RWPE1 (cell line): ENCODE results near the gene ALX1.

Experiments
- CTCF ChIA-PET: fragments of 350-600 bp; sonication (Branson Sonifier 250); formaldehyde crosslinking; extraction: SDS; loops from one replicate; lab custom pipeline; 2021; lab: Yijun Ruan, JAX
- POLR2A ChIA-PET: fragments of 400-600 bp; formaldehyde crosslinking; extraction: SDS; loops from one replicate; lab custom pipeline; 2020; ENCODE audit warnings: antibody characterized with exemption; ENCODE audit not compliant: low non-redundant PET; lab: Yijun Ruan, JAX
- DNase-seq: peaks from one replicate; pipeline ENCODE4 v3.0.0; 2012; ENCODE audit warnings: low spot score
- H3K27ac ChIP-seq: fragments of 450-650 bp; 2 replicates; pipeline ENCODE4 v1.5.1; 2017
- TF ChIP-seq, protein P1 (sequence below): fragments of 450-650 bp; conservative IDR thresholded peaks from 2 replicates; pipeline ENCODE4 v1.5.1; 2017; ENCODE audit warnings: low read depth, mild to moderate bottlenecking

Gene ALX1

GRCh38 chr12:85283560-85283959, 3.5 kb downstream of the ALX1 start:
- no peak for DNase-seq
- H3K27ac ChIP-seq, result no peak overlapping the region
- ChIA-PET POLR2A (no interaction called here), CTCF (no interaction called here)
- TF ChIP-seq, protein P1, sequence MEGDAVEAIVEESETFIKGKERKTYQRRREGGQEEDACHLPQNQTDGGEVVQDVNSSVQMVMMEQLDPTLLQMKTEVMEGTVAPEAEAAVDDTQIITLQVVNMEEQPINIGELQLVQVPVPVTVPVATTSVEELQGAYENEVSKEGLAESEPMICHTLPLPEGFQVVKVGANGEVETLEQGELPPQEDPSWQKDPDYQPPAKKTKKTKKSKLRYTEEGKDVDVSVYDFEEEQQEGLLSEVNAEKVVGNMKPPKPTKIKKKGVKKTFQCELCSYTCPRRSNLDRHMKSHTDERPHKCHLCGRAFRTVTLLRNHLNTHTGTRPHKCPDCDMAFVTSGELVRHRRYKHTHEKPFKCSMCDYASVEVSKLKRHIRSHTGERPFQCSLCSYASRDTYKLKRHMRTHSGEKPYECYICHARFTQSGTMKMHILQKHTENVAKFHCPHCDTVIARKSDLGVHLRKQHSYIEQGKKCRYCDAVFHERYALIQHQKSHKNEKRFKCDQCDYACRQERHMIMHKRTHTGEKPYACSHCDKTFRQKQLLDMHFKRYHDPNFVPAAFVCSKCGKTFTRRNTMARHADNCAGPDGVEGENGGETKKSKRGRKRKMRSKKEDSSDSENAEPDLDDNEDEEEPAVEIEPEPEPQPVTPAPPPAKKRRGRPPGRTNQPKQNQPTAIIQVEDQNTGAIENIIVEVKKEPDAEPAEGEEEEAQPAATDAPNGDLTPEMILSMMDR, result no peak

DNA sequence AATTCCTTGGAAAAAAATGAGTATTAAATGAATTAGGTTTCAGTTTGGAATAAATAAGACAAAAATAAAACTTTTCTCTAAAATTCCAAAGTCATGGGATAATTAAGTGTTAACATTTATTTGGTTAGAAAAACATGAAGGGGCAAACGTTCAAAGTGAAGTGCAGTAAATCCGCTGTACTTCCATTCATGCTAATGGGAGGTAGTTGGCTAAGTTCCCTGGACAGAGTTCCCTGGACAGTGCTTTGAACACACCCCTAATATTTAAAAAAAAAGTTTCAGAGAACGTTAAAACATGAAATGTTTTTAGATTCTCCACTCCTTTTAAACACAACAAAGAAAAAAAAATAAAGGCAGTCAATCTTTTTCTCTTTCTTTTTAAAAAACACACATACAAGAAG, 16.3 kb downstream of the ALX1 start:
- POLR2A ChIA-PET, result no interaction called here
- no peak for DNase-seq

GRCh38 chr12:85299053-85299452, 19.0 kb downstream of the ALX1 start:
- POLR2A ChIA-PET, result no interaction called here
- CTCF ChIA-PET, result no interaction called here
- TF ChIP-seq, protein P1, result no peak
- H3K27ac ChIP-seq, result no peak overlapping the region
- DNase-seq, result no peak

More for the DNA sequence above, 16.3 kb downstream of the ALX1 start:
- no peak overlapping the region for H3K27ac ChIP-seq
- CTCF ChIA-PET, result interaction anchor here (0.7 kb wide), 1 partner anchor 16 kb away, joined by 4 read pairs; the partner anchor contains the start of gene ALX1
- TF ChIP-seq, protein P1, result no peak

DNA sequence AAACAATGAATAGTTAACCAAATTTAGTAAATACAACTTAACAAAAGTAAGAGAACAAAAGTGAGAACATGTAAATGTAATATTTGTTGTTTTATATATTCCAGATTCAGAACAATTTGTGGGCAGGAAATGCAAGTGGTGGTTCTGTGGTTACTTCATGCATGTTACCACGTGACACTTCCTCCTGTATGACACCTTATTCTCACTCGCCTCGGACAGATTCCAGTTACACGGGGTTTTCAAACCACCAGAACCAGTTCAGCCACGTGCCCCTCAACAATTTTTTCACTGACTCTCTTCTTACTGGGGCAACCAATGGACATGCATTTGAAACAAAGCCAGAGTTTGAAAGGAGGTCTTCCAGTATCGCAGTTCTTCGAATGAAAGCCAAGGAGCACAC, 21.0 kb downstream of the ALX1 start:
- DNase-seq, result no peak
- CTCF ChIA-PET, result interaction anchor here (0.7 kb wide), 1 partner anchor 426 kb away, joined by 5 read pairs; no protein-coding TSS in a partner anchor
- TF ChIP-seq, protein P1, result no peak
- POLR2A ChIA-PET, result no interaction called here
- H3K27ac ChIP-seq, result no peak overlapping the region

DNA sequence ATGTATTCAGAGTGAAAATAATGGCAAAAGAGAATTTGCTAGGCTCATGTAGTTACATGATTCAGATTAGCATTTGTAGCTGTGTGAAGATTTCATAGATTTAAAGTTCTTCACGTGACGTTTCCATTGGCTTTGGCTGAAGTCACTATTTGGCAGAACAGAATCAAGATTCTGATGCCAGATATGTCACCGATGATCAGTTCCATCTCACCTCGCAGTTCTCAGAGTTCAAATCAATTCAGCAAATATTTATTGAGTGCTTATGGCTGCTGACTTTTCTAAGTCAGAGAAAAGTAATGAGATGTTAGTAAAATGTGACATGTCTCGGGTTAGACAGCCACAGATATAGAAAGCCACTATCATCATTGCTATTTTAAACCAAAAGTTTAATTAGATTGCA, 28.4 kb downstream of the ALX1 start:
- POLR2A ChIA-PET, result no interaction called here
- H3K27ac ChIP-seq, result no peak overlapping the region
- TF ChIP-seq, protein P1, result no peak
- DNase-seq, result no peak
- CTCF ChIA-PET, result interaction anchor here (0.6 kb wide), 1 partner anchor 1937 kb away, joined by 4 read pairs; no protein-coding TSS in a partner anchor

- TF ChIP-seq, protein P1, result no peak
- no peak for DNase-seq
- CTCF ChIA-PET, result interaction anchor here (0.7 kb wide), 1 partner anchor 122 kb away, joined by 3 read pairs; no protein-coding TSS in a partner anchor
- no peak overlapping the region for H3K27ac ChIP-seq
- POLR2A ChIA-PET, result no interaction called here
Observed at GRCh38 chr12:85309125-85309566, 29.1 kb downstream of the ALX1 start.
